ENCODE measurements around the gene ZNF497. TPM values are rescaled to one million over a fixed set of nuclear protein-coding genes. Genes with fewer than 3 reads are reported as not detected.

The ZNF497 gene
- total and polyA plus RNA-seq, 2 of the 13 experiments (the other 11 are each of a cell fraction or from before 2014, with no cell fraction given), result 1.5 to 1.9 TPM

DNA sequence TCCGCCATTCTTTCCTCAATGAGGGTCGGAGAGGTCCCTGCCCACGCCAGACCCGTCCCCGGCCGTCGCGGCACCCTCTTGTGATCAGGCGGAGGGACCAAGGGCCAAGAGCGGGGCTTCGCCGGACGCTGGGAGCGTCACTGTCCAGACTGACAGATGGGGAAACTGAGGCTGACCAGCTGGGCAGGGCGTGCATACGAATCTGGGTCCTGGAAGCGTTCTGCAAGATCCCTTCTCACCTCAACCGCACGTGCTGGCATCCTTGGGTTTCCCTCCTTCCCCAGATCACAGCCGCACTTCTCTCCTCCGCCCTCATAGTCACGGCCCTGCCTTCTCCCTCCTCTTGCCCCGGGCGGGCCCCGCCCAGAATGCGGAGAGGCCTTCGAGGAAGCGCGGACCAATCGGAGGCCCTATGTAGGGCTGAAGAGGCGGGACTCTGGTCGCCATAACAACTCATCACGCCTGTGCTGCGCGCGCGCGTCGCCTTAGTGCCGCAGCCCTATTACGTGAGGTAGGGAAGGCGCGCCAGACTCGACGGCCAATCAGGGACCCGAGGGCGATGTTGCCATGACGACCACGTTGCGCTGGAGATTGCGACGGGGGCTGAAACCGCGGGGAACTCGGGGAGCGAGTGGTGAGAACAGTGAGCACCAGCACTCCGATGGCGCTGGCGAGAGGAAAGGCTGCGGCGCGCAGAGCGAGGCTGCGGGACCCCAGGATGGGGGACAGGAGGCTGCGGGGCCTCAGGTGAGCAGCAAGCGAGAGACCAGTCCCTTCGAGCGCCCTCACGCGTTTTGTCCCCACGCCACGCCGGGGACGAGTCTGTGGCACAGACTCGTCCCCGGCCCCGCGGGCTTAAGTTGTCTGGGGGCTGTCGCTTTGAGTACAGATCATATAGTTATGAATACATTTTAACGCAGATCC lies 38.6 kb upstream of the ZNF497 start (continued):
- TF ChIP-seq, protein P1, sequence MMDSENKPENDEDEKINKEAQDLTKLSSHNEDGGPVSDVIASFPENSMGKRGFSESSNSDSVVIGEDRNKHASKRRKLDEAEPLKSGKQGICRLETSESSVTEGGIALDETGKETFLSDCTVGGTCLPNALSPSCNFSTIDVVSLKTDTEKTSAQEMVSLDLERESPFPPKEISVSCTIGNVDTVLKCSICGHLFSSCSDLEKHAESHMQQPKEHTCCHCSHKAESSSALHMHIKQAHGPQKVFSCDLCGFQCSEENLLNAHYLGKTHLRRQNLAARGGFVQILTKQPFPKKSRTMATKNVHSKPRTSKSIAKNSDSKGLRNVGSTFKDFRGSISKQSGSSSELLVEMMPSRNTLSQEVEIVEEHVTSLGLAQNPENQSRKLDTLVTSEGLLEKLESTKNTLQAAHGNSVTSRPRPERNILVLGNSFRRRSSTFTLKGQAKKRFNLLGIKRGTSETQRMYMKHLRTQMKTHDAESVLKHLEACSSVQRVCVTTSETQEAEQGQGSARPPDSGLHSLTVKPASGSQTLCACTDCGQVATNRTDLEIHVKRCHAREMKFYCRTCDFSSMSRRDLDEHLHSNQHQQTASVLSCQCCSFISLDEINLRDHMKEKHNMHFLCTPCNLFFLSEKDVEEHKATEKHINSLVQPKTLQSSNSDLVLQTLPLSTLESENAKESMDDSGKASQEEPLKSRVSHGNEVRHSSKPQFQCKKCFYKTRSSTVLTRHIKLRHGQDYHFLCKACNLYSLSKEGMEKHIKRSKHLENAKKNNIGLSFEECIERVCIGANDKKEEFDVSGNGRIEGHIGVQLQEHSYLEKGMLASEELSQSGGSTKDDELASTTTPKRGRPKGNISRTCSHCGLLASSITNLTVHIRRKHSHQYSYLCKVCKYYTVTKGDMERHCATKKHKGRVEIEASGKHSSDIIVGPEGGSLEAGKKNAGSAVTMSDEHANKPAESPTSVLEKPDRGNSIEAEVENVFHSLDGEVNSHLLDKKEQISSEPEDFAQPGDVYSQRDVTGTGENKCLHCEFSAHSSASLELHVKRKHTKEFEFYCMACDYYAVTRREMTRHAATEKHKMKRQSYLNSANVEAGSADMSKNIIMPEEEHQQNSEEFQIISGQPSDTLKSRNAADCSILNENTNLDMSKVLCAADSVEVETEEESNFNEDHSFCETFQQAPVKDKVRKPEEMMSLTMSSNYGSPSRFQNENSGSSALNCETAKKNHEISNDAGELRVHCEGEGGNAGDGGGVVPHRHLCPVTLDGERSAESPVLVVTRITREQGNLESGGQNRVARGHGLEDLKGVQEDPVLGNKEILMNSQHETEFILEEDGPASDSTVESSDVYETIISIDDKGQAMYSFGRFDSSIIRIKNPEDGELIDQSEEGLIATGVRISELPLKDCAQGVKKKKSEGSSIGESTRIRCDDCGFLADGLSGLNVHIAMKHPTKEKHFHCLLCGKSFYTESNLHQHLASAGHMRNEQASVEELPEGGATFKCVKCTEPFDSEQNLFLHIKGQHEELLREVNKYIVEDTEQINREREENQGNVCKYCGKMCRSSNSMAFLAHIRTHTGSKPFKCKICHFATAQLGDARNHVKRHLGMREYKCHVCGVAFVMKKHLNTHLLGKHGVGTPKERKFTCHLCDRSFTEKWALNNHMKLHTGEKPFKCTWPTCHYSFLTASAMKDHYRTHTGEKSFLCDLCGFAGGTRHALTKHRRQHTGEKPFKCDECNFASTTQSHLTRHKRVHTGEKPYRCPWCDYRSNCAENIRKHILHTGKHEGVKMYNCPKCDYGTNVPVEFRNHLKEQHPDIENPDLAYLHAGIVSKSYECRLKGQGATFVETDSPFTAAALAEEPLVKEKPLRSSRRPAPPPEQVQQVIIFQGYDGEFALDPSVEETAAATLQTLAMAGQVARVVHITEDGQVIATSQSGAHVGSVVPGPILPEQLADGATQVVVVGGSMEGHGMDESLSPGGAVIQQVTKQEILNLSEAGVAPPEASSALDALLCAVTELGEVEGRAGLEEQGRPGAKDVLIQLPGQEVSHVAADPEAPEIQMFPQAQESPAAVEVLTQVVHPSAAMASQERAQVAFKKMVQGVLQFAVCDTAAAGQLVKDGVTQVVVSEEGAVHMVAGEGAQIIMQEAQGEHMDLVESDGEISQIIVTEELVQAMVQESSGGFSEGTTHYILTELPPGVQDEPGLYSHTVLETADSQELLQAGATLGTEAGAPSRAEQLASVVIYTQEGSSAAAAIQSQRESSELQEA (CRISPR knock-in tag; IDR thresholded peaks at IDR 0.05; ENCODE audit: not compliant biosample characterization), result peak; percentile 56
- TF ChIP-seq RFX1 (IDR thresholded peaks at IDR 0.05) (peak; percentile 100), ESRRA (CRISPR knock-in tag; IDR thresholded peaks at IDR 0.05; ENCODE audit: low read depth) (no peak), ZNF3 (CRISPR knock-in tag; IDR thresholded peaks at IDR 0.05) (no peak), NFKBIZ (CRISPR knock-in tag; IDR thresholded peaks at IDR 0.05) (no peak), ZNF274 (CRISPR knock-in tag; IDR thresholded peaks at IDR 0.05) (peak; percentile 58; the same call in 1 of the 2 replicates), HHEX (CRISPR knock-in tag; IDR thresholded peaks at IDR 0.05) (no peak), SOX6 (IDR thresholded peaks at IDR 0.05) (no peak), SOX6 (CRISPR knock-in tag; IDR thresholded peaks at IDR 0.05) (peak; percentile 36; the same call in 1 of the 2 replicates)
- TF ChIP-seq, protein P2, sequence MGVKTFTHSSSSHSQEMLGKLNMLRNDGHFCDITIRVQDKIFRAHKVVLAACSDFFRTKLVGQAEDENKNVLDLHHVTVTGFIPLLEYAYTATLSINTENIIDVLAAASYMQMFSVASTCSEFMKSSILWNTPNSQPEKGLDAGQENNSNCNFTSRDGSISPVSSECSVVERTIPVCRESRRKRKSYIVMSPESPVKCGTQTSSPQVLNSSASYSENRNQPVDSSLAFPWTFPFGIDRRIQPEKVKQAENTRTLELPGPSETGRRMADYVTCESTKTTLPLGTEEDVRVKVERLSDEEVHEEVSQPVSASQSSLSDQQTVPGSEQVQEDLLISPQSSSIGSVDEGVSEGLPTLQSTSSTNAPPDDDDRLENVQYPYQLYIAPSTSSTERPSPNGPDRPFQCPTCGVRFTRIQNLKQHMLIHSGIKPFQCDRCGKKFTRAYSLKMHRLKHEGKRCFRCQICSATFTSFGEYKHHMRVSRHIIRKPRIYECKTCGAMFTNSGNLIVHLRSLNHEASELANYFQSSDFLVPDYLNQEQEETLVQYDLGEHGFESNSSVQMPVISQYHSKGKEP (CRISPR knock-in tag; IDR thresholded peaks at IDR 0.05), result 0 out of 2 replicates have a peak, but pooled peaks have one; percentile 20
- TF ChIP-seq, protein P3, sequence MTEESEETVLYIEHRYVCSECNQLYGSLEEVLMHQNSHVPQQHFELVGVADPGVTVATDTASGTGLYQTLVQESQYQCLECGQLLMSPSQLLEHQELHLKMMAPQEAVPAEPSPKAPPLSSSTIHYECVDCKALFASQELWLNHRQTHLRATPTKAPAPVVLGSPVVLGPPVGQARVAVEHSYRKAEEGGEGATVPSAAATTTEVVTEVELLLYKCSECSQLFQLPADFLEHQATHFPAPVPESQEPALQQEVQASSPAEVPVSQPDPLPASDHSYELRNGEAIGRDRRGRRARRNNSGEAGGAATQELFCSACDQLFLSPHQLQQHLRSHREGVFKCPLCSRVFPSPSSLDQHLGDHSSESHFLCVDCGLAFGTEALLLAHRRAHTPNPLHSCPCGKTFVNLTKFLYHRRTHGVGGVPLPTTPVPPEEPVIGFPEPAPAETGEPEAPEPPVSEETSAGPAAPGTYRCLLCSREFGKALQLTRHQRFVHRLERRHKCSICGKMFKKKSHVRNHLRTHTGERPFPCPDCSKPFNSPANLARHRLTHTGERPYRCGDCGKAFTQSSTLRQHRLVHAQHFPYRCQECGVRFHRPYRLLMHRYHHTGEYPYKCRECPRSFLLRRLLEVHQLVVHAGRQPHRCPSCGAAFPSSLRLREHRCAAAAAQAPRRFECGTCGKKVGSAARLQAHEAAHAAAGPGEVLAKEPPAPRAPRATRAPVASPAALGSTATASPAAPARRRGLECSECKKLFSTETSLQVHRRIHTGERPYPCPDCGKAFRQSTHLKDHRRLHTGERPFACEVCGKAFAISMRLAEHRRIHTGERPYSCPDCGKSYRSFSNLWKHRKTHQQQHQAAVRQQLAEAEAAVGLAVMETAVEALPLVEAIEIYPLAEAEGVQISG (CRISPR knock-in tag; IDR thresholded peaks at IDR 0.05), result peak; percentile 55
- TF ChIP-seq, protein P4, sequence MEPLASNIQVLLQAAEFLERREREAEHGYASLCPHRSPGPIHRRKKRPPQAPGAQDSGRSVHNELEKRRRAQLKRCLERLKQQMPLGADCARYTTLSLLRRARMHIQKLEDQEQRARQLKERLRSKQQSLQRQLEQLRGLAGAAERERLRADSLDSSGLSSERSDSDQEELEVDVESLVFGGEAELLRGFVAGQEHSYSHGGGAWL (CRISPR knock-in tag; IDR thresholded peaks at IDR 0.05), result 0 out of 2 replicates have a peak, but pooled peaks have one; percentile 27
- TF ChIP-seq, protein P5, sequence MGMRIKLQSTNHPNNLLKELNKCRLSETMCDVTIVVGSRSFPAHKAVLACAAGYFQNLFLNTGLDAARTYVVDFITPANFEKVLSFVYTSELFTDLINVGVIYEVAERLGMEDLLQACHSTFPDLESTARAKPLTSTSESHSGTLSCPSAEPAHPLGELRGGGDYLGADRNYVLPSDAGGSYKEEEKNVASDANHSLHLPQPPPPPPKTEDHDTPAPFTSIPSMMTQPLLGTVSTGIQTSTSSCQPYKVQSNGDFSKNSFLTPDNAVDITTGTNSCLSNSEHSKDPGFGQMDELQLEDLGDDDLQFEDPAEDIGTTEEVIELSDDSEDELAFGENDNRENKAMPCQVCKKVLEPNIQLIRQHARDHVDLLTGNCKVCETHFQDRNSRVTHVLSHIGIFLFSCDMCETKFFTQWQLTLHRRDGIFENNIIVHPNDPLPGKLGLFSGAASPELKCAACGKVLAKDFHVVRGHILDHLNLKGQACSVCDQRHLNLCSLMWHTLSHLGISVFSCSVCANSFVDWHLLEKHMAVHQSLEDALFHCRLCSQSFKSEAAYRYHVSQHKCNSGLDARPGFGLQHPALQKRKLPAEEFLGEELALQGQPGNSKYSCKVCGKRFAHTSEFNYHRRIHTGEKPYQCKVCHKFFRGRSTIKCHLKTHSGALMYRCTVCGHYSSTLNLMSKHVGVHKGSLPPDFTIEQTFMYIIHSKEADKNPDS (CRISPR knock-in tag; IDR thresholded peaks at IDR 0.05), result peak; percentile 44; the same call in 1 of the 2 replicates
